NCI-H2107 treated with DMSO at 0.1 percent for 48 hours (cell line): ENCODE measurements around the gene SIVA1.

Experiments
- DNase-seq: peaks from one replicate; lab custom pipeline; 2025; ENCODE audit not compliant: unreplicated experiment; lab: John Stamatoyannopoulos, UW

Gene SIVA1

DNA sequence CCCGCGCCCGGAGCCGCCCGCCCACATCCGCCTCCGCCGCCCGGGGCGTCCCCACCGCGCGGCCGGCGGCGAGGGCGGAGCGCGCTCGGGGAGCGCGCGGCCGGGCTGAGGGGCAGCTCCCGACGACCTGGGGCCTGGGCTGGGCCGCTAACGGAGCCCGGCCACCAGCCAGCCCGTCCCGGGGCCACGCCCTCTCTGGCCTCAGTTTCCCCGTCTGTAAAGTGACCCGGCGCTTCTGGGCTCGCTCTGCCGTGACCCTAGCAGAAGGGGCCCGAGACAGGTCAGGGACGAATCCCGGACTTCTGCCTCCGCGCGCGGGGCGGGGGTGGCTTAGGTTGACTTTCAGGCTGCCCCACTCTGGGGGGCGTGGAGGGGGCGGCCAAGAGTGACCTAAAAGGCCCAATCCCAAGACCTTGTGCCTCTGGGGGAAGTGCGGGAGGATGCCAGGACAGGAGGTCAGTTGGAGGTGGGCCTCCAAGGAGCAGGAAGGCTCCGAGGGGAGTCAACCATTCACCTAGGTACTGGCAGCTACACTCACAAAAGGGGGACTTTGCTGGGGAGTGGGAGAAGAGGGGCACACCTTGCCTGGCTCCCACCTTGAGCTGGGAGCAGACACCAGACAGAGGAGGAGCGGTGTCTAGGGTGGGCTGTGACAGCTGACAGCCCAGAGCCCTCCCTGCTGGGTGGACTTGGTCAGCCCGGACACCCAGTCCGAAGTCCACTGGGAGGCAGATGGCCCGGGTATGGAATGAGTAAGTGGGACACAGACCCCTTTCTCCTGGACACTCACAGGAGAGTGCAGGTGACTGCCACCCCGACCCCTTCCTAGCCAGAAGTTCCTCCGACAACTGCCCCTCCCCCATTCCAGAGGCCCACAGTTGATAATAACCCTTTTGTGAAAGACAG lies 43.1 kb downstream of the SIVA1 start:
- no peak for DNase-seq

DNA sequence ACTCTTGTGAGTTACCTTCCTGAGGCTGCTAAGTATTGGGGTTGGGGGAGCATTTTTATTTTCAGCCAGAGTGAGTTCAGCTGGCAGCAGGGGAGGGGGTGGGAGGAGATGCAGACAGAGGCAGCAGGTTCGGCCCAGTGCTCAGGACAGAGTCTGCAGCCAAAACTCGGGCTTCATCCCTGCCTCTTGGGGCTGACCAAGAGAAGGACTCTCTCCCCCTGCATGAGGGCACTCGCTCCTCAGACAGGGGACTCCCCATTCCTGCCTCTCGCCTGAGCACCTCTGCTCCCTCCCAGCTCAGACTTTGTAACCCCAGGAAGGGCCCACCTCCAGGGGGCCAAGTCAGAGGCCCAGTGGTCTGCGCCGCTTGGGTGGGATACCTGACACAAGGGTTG lies 43.7 kb downstream of the SIVA1 start:
- DNase-seq = no peak

DNA sequence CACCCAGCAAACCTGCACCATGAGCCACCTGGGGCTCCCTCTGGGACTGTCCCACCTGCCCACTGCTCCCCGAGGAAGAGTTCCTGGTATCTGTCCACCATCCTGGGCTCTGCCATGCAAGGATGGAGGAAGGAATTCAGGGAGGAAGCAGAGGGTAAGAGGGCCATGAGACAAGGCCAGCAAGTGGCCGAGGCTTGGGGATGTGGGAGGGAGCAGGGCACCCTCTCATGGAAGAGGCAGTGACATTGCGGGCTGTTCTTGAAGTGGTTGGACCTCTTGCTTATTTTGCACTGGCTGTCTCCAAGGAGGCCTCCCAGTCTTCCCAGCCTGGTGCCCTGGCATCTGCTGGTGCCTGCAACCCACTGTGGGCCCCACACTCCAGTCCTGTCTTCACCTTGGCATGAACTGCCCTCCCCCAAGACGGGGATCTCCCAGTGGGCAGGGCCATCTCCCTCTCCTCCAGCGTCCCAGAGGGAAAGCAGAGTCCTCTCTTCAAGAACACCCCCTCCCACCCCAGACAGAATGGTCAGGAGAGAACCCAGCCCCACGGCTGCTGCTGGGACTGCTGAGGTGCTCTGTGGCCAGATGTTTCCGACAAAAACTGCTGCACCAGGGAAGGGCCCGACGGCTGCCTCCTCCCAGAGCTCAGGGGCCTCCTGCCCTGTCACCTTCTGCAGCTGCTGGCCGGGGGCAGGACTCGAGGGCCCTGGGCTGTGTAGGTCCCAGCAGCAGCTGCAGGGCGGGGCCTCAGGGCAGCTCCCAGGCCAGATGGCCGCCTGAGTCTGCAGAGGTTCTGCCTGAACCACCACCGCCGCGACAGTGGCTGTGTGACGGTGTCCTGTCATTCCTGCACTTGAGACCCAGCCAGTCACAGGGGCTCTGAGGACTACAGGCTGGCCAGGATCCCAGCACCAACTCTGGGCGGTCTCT lies 44.4 kb downstream of the SIVA1 start:
- DNase-seq = no peak

DNA sequence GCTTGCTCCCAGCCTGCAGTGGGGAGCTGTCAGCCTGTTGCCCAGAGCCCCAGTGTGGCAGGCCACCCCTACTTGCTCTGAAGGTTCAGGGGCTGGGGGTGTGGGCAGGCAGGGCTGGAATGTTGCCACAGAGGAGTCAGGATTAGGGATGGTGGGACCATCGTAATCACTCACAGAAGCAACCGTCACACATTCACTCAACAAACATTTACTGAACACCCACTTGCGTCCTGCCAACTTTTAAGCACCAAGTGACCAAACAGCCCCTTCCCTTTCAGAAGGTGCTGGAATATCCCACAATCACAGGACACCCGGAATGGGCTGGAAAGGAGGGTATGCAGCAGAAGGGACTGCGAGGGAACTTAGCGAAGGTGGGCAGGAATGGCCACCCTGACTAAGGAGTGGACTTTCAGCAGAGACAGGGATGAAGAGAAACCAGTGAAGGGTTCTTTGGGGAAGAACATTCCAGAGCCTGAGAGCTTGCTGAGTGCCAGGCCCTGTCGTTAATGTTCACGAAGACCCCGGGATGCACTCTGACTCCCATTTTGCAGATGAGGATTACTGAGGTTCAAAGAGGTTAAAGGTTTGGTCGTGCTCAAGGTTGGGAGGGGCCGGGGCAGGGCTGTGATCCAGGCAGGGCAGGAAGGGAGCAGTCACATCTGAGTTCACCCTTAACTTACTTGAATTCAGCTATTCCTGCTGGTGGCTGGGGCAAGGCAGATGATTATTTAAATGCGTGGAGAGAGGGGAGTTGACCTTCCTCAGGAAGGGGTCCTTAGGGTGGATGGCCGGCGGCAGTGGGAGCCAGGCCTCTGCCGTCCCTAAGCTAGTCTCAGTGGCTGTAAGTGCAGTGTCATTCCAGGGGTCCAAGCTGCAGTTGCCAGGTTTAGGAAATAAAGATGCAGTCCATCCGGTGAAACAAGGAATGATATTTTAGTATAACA lies 45.6 kb downstream of the SIVA1 start:
- DNase-seq = no peak

DNA sequence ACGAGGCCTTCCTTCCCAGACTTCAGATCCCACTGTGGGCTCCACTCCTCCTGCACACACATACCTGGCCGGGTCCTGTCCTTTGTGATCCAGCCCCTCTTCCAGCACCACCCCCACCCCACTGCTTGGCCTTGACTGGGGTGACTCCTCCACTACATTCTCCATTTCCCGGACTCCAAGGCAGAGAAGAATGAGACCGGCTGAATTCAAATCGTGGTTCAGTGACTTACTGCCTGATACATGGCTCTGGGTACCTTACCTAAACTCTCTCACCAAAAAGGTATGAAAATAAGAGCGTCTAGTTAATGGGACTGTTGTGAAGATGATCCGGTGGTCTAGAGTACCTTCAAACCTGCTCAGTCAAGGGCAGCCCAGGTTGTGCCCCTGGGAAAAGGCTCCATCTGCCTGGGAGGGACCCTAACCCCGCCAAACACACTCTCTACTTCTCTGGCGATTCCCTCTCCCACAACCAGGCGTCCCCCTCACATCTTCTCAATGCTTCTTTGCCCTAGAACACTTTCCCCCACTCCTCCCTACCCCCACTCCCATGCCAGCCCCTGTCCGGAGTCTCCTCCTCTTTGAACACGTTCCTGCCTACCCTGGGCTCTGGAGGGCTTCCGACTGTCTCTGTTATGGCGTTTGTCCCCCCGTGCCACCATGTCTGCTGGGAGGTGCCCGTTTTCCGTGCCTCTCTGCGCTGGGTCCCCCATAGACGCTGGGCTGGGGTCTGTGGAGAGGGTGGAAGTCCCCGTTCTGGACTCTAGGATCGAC lies 46.5 kb downstream of the SIVA1 start:
- DNase-seq = no peak

DNA sequence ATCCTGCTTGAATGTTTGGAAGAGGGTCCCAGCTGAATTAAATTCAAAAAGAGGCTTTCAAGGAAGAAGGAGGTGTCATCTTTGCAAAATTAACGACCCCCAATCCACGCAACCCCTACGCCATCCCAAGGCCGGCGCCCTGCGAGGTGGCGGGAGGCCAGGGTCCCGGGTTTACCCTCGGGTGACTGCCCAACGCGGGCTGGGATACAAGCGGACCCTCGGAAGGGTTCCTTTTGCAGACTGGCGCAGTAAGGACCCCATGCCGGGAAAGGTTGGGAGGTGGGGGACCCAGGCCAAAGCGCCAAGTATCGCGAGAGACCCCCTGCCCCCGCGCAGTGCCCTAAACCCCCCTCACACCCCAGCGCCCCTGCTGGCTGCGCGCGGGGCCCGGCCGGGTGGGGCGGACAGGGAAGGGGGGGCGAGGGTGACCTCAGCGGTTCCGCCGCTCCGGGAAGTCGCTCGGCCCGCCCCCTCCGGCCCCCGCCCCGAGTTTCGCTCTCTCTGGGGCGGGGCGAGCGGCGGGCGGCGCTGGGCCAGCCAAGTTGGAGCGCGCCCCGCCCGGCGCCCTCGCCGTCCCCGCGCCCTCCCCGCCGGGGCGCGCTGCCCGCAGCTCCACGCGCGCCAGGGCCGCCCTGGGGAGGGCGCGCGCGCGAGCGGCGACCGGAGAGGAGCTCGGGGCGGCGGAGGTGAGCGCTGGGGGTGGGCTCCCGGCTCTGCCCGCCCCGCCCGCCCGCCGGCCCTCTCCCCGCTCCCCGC lies 47.2 kb downstream of the SIVA1 start:
- DNase-seq = no peak

DNA sequence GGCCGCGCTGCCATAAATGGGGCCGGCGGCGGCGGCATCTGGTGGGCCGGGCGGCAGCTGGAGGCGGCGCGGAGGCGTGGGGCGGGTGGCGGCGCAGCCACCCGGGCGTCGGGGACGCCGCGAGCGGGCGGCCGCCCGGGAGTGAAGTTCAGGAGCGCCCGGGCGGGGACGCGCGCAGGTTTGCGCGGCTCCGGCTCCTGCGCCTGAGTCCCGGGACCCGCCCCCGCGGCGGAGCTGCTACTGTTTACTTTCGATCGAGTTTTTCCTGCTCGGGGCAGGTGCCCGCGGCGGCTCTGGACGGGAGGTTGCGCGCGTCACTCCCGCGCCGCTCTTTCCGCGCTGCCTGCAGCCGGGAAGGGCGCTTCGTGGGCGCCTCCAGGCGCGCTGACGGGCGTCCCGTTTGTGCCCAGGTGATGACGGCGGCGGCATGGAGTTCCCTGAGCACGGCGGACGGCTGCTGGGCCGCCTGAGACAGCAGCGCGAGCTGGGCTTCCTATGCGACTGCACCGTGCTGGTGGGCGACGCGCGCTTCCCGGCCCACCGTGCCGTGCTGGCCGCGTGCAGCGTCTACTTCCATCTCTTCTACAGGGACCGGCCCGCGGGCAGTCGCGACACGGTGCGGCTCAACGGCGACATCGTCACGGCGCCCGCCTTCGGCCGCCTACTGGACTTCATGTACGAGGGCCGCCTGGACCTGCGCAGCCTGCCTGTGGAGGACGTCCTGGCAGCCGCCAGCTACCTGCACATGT lies 48.0 kb downstream of the SIVA1 start, which contains the start of gene ZBTB42:
ZBTB42 (plus strand) TSS at position 331 of the 749 bp plus-strand sequence; CDS start at position 428, 97 bp downstream.
- no peak for DNase-seq

DNA sequence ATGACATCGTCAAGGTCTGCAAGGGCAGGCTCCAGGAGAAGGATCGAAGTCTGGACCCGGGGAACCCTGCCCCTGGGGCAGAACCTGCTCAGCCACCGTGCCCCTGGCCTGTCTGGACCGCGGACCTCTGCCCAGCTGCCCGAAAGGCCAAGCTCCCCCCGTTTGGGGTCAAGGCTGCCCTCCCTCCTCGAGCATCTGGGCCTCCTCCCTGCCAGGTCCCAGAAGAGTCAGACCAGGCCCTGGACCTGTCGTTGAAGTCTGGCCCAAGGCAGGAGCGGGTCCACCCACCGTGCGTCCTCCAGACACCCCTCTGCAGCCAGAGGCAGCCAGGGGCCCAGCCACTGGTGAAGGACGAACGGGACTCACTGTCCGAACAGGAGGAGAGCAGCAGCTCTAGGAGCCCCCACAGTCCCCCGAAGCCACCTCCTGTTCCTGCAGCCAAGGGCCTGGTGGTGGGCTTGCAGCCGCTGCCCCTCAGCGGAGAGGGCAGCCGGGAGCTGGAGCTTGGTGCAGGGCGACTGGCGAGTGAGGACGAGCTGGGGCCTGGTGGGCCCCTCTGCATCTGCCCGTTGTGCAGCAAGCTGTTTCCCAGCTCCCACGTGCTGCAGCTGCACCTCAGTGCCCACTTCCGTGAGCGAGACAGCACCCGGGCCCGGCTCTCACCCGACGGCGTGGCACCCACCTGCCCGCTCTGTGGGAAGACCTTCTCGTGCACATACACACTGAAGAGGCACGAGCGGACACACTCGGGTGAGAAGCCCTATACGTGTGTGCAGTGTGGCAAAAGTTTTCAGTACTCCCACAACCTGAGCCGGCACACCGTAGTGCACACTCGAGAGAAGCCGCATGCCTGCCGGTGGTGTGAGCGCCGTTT lies 48.8 kb downstream of the SIVA1 start:
- DNase-seq = no peak

DNA sequence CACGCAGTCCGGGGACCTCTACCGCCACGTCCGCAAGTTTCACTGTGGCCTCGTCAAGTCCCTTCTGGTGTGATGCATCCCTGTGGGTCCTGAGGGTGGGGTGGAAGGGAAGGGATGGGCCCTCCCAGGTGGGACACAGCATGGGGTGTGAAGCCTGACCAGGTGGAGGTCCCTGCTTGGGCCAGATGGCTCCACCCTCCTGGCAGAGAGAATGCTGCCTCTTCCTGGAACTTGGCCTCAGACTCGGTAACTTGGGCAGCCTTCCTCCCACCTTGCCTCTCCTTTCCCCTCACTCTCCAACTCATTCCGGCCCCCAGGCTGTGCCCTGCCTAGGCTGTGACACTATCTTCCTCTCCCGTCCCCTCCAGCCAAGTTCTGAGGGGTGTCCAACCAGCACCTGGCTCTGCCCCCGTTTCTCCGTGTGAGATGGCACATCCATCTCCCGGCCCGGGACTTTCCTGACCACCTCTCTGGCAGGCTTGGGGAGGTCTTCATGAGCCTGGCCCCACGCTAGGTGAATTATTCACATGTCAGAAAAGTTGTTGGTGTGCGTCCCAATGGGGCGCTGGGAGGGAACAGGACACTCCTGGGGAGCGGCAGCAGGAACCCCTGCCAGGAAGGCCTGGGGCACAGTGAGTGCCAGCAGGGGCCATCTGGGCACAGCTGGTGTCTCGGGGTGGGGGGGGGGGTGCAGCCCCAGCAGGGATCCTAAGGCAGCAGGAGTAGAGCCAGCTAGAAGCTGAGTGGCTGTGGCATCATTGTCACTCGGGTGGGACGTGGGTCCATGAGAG lies 49.6 kb downstream of the SIVA1 start:
- DNase-seq = no peak

DNA sequence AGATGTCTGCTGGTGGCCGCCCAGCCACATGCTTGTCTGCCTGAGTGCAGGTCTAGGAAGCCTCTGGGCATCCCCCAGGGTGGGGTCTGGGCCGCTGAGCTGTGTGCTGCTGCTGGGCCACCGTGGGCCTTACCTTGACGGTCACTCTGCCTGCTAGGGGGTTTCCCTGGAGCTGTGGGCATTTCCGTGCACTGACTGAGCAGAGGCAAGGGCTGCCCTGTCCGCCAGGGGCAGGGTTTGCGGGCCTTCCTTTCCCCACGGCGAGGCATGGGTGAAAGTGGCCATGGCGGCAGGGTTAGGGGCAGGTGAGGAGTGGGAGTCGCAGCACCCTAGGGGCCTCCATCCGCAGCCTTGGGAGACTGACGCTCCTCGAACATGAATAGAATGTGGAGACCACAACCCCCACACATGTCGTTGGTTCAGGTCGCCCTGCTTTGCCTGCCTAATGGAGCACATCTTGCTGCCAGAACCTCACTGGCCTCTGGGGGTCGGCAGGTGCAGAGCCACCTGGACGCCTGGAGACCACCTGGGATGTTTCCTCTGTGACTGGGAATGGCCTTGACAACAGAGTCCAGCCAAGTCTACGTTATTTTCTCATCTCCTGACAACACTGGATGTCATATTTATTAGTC lies 50.4 kb downstream of the SIVA1 start:
- DNase-seq = no peak

DNA sequence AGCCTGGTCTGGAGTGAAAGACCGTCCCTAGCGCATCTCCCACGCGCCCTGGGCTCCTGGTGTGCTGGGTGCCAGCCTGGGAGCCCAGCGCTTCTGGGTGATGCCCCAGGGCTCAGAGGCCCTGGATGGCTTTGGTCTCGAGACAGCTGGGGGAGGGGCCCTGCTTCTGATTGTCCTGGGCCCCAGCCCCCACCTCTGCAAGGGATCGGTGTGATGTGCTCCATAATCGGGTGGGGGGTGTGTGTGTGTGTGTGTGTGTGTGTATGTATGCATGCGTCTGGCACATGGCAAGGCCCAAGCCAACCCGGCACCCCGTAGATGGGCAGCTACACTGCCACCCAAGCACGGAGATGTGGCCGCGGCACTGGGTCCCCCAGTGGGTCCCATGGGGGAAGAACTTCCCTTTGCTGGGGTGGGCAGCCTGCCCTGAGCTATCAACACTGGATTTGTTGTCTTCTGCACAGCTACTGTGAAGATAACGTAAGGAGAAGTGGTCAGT lies 51.0 kb downstream of the SIVA1 start:
- no peak for DNase-seq

DNA sequence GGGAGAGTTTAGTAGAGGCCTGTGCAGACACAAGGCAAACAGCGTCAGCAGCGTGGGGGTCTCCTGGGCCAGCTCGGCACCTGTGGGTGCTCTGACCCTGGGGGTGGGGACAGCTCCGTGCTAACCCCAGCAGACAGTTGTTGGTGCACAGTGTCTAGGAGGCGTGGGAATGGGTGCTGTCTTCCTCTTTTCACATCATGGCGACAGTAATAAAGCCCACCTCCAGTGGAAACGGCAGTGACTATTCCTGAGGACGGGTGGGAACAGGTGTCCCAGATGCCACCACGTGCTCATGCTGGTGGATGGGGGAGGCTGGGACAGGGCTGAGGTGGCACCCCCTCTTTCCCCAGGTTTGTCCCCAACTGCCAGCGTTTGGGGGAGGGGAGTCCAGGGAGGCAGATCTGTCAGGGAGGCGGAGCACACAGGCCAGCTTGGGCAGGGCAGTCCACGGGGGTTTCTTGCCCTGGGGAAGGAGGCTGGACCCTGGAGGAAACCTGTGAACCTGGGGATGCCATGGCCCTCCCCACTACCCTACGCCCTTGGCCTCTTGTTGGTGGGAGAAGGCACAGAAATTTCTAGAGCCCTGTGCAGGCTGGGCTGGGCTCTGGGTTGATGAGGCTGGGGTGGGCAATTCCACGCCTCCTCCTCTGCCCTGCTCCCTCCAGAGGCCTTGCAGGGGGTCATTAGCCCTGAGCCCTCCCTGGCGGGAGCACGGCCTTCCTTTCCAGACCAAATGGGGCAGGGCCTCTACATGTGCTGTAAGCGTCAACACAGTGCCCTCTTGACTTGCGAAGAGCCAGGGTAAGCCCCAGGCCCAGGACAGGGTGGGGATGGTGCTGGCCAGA lies 51.8 kb downstream of the SIVA1 start:
- no peak for DNase-seq

DNA sequence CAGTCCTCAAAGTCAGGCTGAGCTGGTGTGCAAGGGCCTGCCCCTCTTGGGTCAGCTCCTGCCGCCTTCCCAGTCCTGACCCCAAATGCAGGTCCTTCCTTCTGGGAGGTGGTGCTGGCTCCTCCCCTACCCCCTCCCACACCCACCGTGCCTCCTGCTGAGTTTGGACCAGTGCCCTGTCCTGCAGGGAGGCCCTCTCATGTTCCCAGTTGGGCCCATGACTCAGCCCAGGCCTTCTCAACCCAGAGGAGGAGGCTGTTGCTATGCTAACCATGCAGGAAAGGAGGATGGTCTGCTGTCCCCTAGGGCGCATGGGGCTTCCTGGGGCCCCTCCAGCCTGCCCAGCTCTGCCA lies 52.4 kb downstream of the SIVA1 start:
- DNase-seq = no peak

DNA sequence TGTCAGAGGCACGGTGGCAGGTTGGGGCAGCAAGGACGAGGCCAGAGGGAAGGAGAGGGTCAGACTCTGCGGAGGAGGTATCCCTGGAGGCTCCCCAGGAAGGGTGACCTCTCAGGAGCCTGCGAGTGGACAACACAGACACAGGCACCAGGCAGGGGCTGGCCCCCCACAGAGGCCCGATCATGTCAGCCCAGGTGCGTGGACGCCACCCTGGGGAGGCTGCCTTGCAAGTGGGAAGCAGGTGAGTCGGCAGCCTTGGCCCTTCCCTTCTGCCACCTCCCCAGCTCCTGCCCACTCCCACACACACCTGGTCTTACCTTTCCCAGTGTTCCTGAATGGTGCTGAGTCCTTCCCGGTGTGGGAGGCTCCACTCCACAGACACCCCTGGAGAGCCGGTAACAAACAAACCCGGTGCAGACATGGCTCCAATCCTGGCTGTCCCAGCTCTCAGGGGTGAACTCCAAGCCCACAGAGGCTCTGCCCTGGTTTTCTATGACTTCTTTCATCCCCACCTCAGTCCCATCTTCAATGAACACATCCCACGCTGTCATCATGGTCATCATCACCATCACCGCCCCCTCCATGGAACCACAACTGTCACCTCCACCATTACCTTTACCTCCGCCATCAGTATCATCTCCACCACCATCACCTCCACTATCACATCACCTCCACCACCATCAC lies 53.1 kb downstream of the SIVA1 start:
- DNase-seq = no peak
